Measurements from ENCODE around the gene DSCAML1. TPM values are rescaled to one million over a fixed set of nuclear protein-coding genes. Genes with fewer than 3 reads are reported as not detected.

DSCAML1 gene
- total RNA-seq, 1 experiment from 2014 or later: 5.4 TPM

GRCh38 chr11:117834068-117834810 lies 37.2 kb upstream of the DSCAML1 start:
- in situ Hi-C loops (cut with HindIII; ENCODE audit: low pct_unique_long_range_greater_than_20kb, low sequenced_read_pairs): no loop called here
- DNase-seq (ENCODE audit: low read depth): no peak

GRCh38 chr11:117833401-117833891 lies 36.4 kb upstream of the DSCAML1 start:
- in situ Hi-C loops (cut with HindIII; ENCODE audit: low pct_unique_long_range_greater_than_20kb, low sequenced_read_pairs): no loop called here
- peak; percentile 31 for DNase-seq (ENCODE audit: low read depth)

GRCh38 chr11:117832511-117832910 lies 35.5 kb upstream of the DSCAML1 start:
- no peak for DNase-seq (ENCODE audit: low read depth)
- in situ Hi-C loops (cut with HindIII; ENCODE audit: low pct_unique_long_range_greater_than_20kb, low sequenced_read_pairs): no loop called here

DNA sequence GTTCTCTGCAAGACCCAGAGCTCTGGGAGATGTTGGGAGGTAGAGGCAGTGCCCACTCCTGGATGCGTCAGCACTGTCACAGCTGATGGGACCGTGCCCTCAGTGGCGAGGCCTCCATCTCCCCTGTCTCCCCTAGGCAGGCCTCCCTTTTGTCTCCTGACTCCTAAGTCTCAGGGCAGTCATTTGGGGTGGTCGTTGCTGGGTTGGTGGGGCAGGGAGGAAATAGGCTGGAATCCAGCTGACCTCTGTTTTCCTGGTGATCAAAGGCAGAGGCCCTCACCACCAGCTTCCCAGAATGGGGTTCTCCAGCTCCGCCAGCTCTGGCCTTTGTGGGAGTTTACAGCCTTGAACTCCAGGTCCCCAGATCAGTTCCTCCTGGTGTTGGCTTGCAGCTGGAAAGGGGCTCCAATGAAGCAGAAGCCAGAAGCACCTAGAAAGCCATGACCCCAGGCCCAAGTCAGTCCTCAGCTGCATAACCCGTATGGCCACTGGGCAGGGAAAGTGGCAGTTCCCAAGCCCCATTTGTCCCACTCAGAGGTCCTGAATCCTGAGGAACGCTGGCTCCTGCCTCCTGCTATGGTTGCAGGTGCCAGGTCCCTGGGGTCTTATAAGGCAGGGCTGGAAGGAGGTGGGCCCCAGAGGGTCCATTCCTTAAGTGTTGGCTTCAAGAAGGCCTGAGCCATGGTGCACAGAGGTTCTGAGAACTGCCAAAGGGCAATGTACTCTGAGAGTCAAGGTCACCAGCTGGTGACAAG lies 34.8 kb upstream of the DSCAML1 start:
- in situ Hi-C loops (cut with HindIII; ENCODE audit: low pct_unique_long_range_greater_than_20kb, low sequenced_read_pairs): no loop called here
- DNase-seq (ENCODE audit: low read depth): no peak

GRCh38 chr11:117830674-117831351 lies 33.8 kb upstream of the DSCAML1 start:
- in situ Hi-C loops (cut with HindIII; ENCODE audit: low pct_unique_long_range_greater_than_20kb, low sequenced_read_pairs): no loop called here
- DNase-seq (ENCODE audit: low read depth): no peak

DNA sequence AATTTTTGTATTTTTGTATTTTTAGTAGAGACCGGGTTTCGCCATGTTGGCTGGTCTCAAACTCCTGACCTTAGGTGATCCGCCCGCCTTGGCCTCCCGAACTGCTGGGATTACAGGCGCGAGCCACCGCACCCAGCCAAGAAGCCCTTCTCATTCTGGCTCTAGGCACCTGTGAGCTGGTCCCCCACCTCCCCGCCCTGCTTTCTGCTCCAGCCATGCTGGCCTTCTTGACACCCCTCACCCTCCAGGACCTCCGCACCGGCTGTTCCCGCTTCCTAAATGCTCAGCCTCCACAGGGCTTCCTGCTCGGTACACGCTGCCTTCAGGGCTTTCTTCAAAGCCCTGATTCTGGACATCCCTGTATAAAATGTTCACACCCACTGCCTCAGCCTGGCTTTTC lies 33.1 kb upstream of the DSCAML1 start:
- in situ Hi-C loops (cut with HindIII; ENCODE audit: low pct_unique_long_range_greater_than_20kb, low sequenced_read_pairs): no loop called here
- no peak for DNase-seq (ENCODE audit: low read depth)

GRCh38 chr11:117829369-117829725 lies 32.3 kb upstream of the DSCAML1 start:
- in situ Hi-C loops (cut with HindIII; ENCODE audit: low pct_unique_long_range_greater_than_20kb, low sequenced_read_pairs): no loop called here
- no peak for DNase-seq (ENCODE audit: low read depth)

GRCh38 chr11:117828611-117829368 lies 31.8 kb upstream of the DSCAML1 start:
- in situ Hi-C loops (cut with HindIII; ENCODE audit: low pct_unique_long_range_greater_than_20kb, low sequenced_read_pairs): no loop called here
- DNase-seq (ENCODE audit: low read depth): peak; percentile 78

DNA sequence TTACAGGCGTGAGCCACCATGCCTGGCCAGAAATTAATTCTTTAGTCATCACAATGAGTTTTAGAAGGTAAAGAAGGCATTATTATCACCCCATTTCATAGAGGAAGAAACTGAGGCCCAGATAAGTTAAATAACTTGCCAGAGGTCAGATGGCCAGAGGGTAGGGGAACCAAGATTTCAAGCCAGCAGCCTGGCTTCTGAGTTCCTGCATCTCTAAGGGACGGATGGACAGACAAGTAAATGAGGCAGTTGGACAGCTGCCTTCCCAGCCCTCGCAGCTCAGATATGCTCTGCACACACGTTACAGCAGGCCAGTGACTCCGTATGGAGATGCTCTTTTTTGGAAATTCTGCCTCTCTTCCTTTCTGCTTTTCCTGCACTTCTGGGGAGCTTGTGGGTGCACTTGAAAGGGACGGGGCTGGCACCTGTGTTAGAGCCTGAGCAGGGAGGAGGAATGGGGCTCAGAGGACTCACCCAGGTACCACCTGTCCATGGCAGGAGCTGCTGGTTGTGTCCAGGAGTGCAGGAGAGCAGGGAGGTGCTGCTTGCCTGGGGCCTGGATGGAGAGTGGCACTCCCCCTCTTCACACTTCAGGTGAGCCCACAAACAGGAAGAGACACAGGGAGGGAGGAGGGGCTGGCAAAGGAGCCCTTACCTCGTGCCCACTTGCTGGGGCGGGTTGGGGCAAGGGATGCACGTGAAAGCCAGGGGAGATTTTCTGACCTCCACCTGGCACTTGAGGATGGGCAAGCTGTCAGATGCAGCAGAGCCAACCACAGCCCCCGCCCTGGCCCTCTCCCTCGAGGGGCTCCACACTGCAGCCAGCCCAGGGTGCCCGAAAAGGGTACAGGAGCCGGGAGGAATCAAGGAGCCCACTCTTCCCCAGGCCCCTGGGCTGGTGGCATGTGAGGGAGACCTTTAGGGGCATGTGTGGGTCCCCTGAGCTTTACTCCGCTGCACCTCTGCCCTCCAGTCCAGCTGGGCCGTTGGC lies 30.8 kb upstream of the DSCAML1 start:
- in situ Hi-C loops (cut with HindIII; ENCODE audit: low pct_unique_long_range_greater_than_20kb, low sequenced_read_pairs): no loop called here
- peak; percentile 26 for DNase-seq (ENCODE audit: low read depth)

- DNase-seq (ENCODE audit: low read depth): peak; percentile 63
- in situ Hi-C loops (cut with HindIII; ENCODE audit: low pct_unique_long_range_greater_than_20kb, low sequenced_read_pairs): no loop called here
Measured at GRCh38 chr11:117826832-117827231, 29.8 kb upstream of the DSCAML1 start.

GRCh38 chr11:117826190-117826570 lies 29.2 kb upstream of the DSCAML1 start:
- in situ Hi-C loops (cut with HindIII; ENCODE audit: low pct_unique_long_range_greater_than_20kb, low sequenced_read_pairs): no loop called here
- peak; percentile 50 for DNase-seq (ENCODE audit: low read depth)

GRCh38 chr11:117825538-117826189 lies 28.6 kb upstream of the DSCAML1 start:
- in situ Hi-C loops (cut with HindIII; ENCODE audit: low pct_unique_long_range_greater_than_20kb, low sequenced_read_pairs): no loop called here
- no peak for DNase-seq (ENCODE audit: low read depth)

GRCh38 chr11:117824571-117825537 lies 27.8 kb upstream of the DSCAML1 start, which contains the start of gene FXYD2:
Gene FXYD2 (minus strand): TSS chr11:117824744. CDS start chr11:117824678, 66 bp downstream.
- peak; percentile 74 for DNase-seq (ENCODE audit: low read depth)
- in situ Hi-C loops (cut with HindIII; ENCODE audit: low pct_unique_long_range_greater_than_20kb, low sequenced_read_pairs): no loop called here

GRCh38 chr11:117823946-117824420 lies 27.0 kb upstream of the DSCAML1 start:
- no peak for DNase-seq (ENCODE audit: low read depth)
- in situ Hi-C loops (cut with HindIII; ENCODE audit: low pct_unique_long_range_greater_than_20kb, low sequenced_read_pairs): no loop called here

GRCh38 chr11:117823294-117823945 lies 26.4 kb upstream of the DSCAML1 start:
- in situ Hi-C loops (cut with HindIII; ENCODE audit: low pct_unique_long_range_greater_than_20kb, low sequenced_read_pairs): no loop called here
- peak; percentile 67 for DNase-seq (ENCODE audit: low read depth)
